Stimulated activated naive CD8-positive, alpha-beta T cell treated with anti-CD3 and anti-CD28 coated beads, Interleukin-15, Interleukin-2, amounts not matched to agents 100 ng/mL and 50 ng/mL, for 24 hours (primary cell): ENCODE data around the gene FAM20A.
"Not testable (repeated sequence)": the region's sequence is repeated elsewhere in the genome, so short reads cannot be mapped to it uniquely, and the experiment has no call there.

Source experiments
- H3K27ac Mint-ChIP-seq: one replicate; pipeline ENCODE4 v1.8.0; 2021; ENCODE audit warnings: mild to moderate bottlenecking, mixed read lengths
- H3K27me3 Mint-ChIP-seq: one replicate; pipeline ENCODE4 v1.8.0; 2021; ENCODE audit warnings: mixed read lengths
- H3K36me3 Mint-ChIP-seq: one replicate; pipeline ENCODE4 v1.8.0; 2021; ENCODE audit warnings: low read depth, mixed read lengths
- H3K4me1 Mint-ChIP-seq: one replicate; pipeline ENCODE4 v1.8.0; 2021; ENCODE audit warnings: low read depth, mixed read lengths
- H3K4me3 Mint-ChIP-seq: one replicate; pipeline ENCODE4 v1.8.0; 2021; ENCODE audit warnings: mild to moderate bottlenecking, mixed read lengths
- H3K9me3 Mint-ChIP-seq: one replicate; pipeline ENCODE4 v1.8.0; 2021; ENCODE audit warnings: mixed read lengths

FAM20A gene

GRCh38 chr17:68587026-68587425, 14.1 kb downstream of the FAM20A start:
- Mint-ChIP-seq H3K4me3 (no peak overlapping the region), H3K27ac (no peak overlapping the region), H3K9me3 (no peaks in the 10 kb centered on the region), H3K4me1 (no peaks in the 10 kb centered on the region), H3K36me3 (no peaks in the 10 kb centered on the region), H3K27me3 (peaks cover 15% of the 10 kb centered on the region)

GRCh38 chr17:68585643-68586042, 15.5 kb downstream of the FAM20A start:
- Mint-ChIP-seq H3K9me3 (no peaks in the 10 kb centered on the region), H3K27ac (no peak overlapping the region), H3K4me1 (no peaks in the 10 kb centered on the region), H3K36me3 (no peaks in the 10 kb centered on the region), H3K27me3 (peaks cover 12% of the 10 kb centered on the region), H3K4me3 (no peak overlapping the region)

GRCh38 chr17:68584581-68585303, 16.4 kb downstream of the FAM20A start:
- Mint-ChIP-seq H3K27ac (no peak overlapping the region), H3K4me1 (no peaks in the 10 kb centered on the region), H3K27me3 (peaks cover 12% of the 10 kb centered on the region), H3K36me3 (no peaks in the 10 kb centered on the region), H3K9me3 (no peaks in the 10 kb centered on the region), H3K4me3 (no peak overlapping the region)

GRCh38 chr17:68582867-68583266, 18.3 kb downstream of the FAM20A start:
- H3K27ac Mint-ChIP-seq, H3K9me3 Mint-ChIP-seq, H3K36me3 Mint-ChIP-seq, H3K4me1 Mint-ChIP-seq, H3K4me3 Mint-ChIP-seq: not testable (repeated sequence)
- peaks cover 16% of the 10 kb centered on the region for H3K27me3 Mint-ChIP-seq

GRCh38 chr17:68581863-68582645, 19.1 kb downstream of the FAM20A start:
- no peaks in the 10 kb centered on the region for H3K9me3 Mint-ChIP-seq
- H3K4me3 Mint-ChIP-seq = no peak overlapping the region
- H3K27me3 Mint-ChIP-seq = peaks cover 12% of the 10 kb centered on the region
- no peak overlapping the region for H3K27ac Mint-ChIP-seq
- H3K4me1 Mint-ChIP-seq = no peaks in the 10 kb centered on the region
- H3K36me3 Mint-ChIP-seq = no peaks in the 10 kb centered on the region

GRCh38 chr17:68580236-68580770, 20.9 kb downstream of the FAM20A start:
- no peak overlapping the region for H3K27ac Mint-ChIP-seq
- H3K27me3 Mint-ChIP-seq = peaks cover 4% of the 10 kb centered on the region
- H3K4me3 Mint-ChIP-seq = no peak overlapping the region
- H3K9me3 Mint-ChIP-seq = no peaks in the 10 kb centered on the region
- no peaks in the 10 kb centered on the region for H3K36me3 Mint-ChIP-seq
- H3K4me1 Mint-ChIP-seq = no peaks in the 10 kb centered on the region

GRCh38 chr17:68579194-68579927, 21.8 kb downstream of the FAM20A start:
- Mint-ChIP-seq H3K4me1 (no peaks in the 10 kb centered on the region), H3K36me3 (no peaks in the 10 kb centered on the region), H3K4me3 (no peak overlapping the region), H3K9me3 (no peaks in the 10 kb centered on the region), H3K27me3 (peaks cover 4% of the 10 kb centered on the region), H3K27ac (no peak overlapping the region)

- Mint-ChIP-seq H3K4me3 (no peak overlapping the region), H3K27me3 (peaks cover 4% of the 10 kb centered on the region), H3K27ac (no peak overlapping the region)
These were observed 22.9 kb downstream of the FAM20A start for GRCh38 chr17:68578236-68578635.

GRCh38 chr17:68577497-68577821, 23.7 kb downstream of the FAM20A start:
- Mint-ChIP-seq H3K27me3 (peaks cover 4% of the 10 kb centered on the region), H3K27ac (no peak overlapping the region), H3K4me1 (no peaks in the 10 kb centered on the region), H3K4me3 (no peak overlapping the region), H3K36me3 (no peaks in the 10 kb centered on the region), H3K9me3 (no peaks in the 10 kb centered on the region)

More at GRCh38 chr17:68578236-68578635, 22.9 kb downstream of the FAM20A start:
- no peaks in the 10 kb centered on the region for H3K9me3 Mint-ChIP-seq
- no peaks in the 10 kb centered on the region for H3K4me1 Mint-ChIP-seq
- no peaks in the 10 kb centered on the region for H3K36me3 Mint-ChIP-seq

GRCh38 chr17:68576811-68577496, 24.2 kb downstream of the FAM20A start:
- Mint-ChIP-seq H3K4me1 (no peaks in the 10 kb centered on the region), H3K27ac (no peak overlapping the region), H3K4me3 (no peak overlapping the region), H3K27me3 (peaks cover 4% of the 10 kb centered on the region), H3K36me3 (no peaks in the 10 kb centered on the region), H3K9me3 (no peaks in the 10 kb centered on the region)

GRCh38 chr17:68576137-68576536, 25.0 kb downstream of the FAM20A start:
- peaks cover 4% of the 10 kb centered on the region for H3K27me3 Mint-ChIP-seq
- H3K36me3 Mint-ChIP-seq = no peaks in the 10 kb centered on the region
- H3K4me3 Mint-ChIP-seq = no peak overlapping the region
- H3K4me1 Mint-ChIP-seq = no peaks in the 10 kb centered on the region
- no peaks in the 10 kb centered on the region for H3K9me3 Mint-ChIP-seq
- no peak overlapping the region for H3K27ac Mint-ChIP-seq

GRCh38 chr17:68573338-68573737, 27.8 kb downstream of the FAM20A start:
- Mint-ChIP-seq H3K27me3 (no peaks in the 10 kb centered on the region), H3K27ac (no peak overlapping the region), H3K4me1 (no peaks in the 10 kb centered on the region), H3K9me3 (no peaks in the 10 kb centered on the region), H3K36me3 (no peaks in the 10 kb centered on the region), H3K4me3 (no peak overlapping the region)

- no peaks in the 10 kb centered on the region for H3K9me3 Mint-ChIP-seq
- no peaks in the 10 kb centered on the region for H3K36me3 Mint-ChIP-seq
- no peaks in the 10 kb centered on the region for H3K27me3 Mint-ChIP-seq
- no peak overlapping the region for H3K27ac Mint-ChIP-seq
- H3K4me3 Mint-ChIP-seq = no peak overlapping the region
- H3K4me1 Mint-ChIP-seq = no peaks in the 10 kb centered on the region
These were observed 28.9 kb downstream of the FAM20A start for GRCh38 chr17:68572138-68572842.

GRCh38 chr17:68570526-68570925, 30.6 kb downstream of the FAM20A start:
- no peaks in the 10 kb centered on the region for H3K9me3 Mint-ChIP-seq
- H3K27me3 Mint-ChIP-seq = peaks cover 3% of the 10 kb centered on the region
- H3K4me3 Mint-ChIP-seq = no peak overlapping the region
- H3K4me1 Mint-ChIP-seq = no peaks in the 10 kb centered on the region
- H3K27ac Mint-ChIP-seq = no peak overlapping the region
- H3K36me3 Mint-ChIP-seq = no peaks in the 10 kb centered on the region
